Heart left ventricle (tissue), 16 donors: ENCODE results near the gene XXYLT1. TPM values are rescaled to one million over a fixed set of nuclear protein-coding genes. Genes with fewer than 3 reads are reported as not detected.

Source experiments
- ATAC-seq, 4 donors: fragments of 200-7000 bp; cut with Tn5 transposase; one replicate each; pipeline ENCODE4 v1.9.1; 2020 to 2022; ENCODE audit warnings: moderate library complexity in 4 of 4, mild to moderate bottlenecking in 3 of 4, moderate number of reproducible peaks in 1 of 4
- DNase-seq, 5 donors: peaks; one replicate each; pipeline ENCODE4 v3.0.0-alpha.2; 2020
- H3K27ac ChIP-seq, 12 donors: fragments of 200-600 bp; sonication (generic) in 4 of 12; one replicate each; pipeline versions ENCODE4 v1.5.0 to v1.8.0; 2016 to 2022; ENCODE audit warnings: mild to moderate bottlenecking in 2 of 12
- H3K27me3 ChIP-seq, 9 donors: fragments of 200-600 bp; sonication (generic) in 2 of 9; one replicate each; pipeline versions ENCODE4 v1.5.1 to v1.8.0; 2016 to 2022; ENCODE audit warnings: mild to moderate bottlenecking in 3 of 9
- H3K36me3 ChIP-seq, 9 donors: fragments of 200-600 bp; sonication (generic) in 2 of 9; one replicate each; pipeline versions ENCODE4 v1.5.0 to v1.8.0; 2018 to 2022; ENCODE audit warnings: mild to moderate bottlenecking in 2 of 9
- H3K4me1 ChIP-seq, 12 donors: fragments of 200-600 bp; sonication (generic) in 4 of 12; one replicate each; pipeline versions ENCODE4 v1.5.0 to v1.8.0; 2016 to 2022; ENCODE audit warnings: mild to moderate bottlenecking in 3 of 12
- H3K4me3 ChIP-seq, 12 donors: fragments of 200-600 bp; sonication (generic) in 4 of 12; one replicate each; pipeline versions ENCODE4 v1.5.0 to v1.8.0; 2017 to 2022; ENCODE audit warnings: mild to moderate bottlenecking in 9 of 12, moderate library complexity in 4 of 12
- H3K9me3 ChIP-seq, 12 donors: fragments of 200-600 bp; sonication (generic) in 4 of 12; one replicate each; pipeline versions ENCODE4 v1.5.0 to v1.8.0; 2016 to 2022; ENCODE audit warnings: mild to moderate bottlenecking in 1 of 12
- POLR2A ChIP-seq, 2 donors: fragments of 450-650 bp; IDR thresholded peaks; one replicate each; pipeline ENCODE4 v1.6.1; 2017; ENCODE audit warnings: antibody characterized with exemption in 2 of 2, mild to moderate bottlenecking in 2 of 2, moderate library complexity in 2 of 2
- WGBS, 4 donors: extraction: QIAGEN DNeasy Blood & Tissue Kit in 2 of 4; methylation state at CpG; one replicate each; pipeline versions ENCODE4 v1.1.5 to v1.1.7; 2013 to 2018; 5-methylcytosine and 5-hydroxymethylcytosine counted together
- intact Hi-C, 10 donors: fragments of 100-400 bp; cut with DNase I; formaldehyde crosslinking; loops; one replicate each; pipeline versions ENCODE4 v1.11.1 to v1.14.2; 2022
- polyA plus RNA-seq, 2 donors: library from polyadenylated mRNA; stranded (reverse); fragments of 200-250 nt; gene quantifications; one replicate each; pipeline ENCODE4 v1.2.3, GENCODE V29; 2013
- total RNA-seq, 9 donors: library from RNA; depleted of rRNA in 2 of 9; stranded (reverse); fragments of >200 nt in 2 of 9; fragmentation: NEBNext Ultra II Directional in 3 of 9; extraction: Animal tissue kit (Norgen Biotek cat#: 25700) in 3 of 9; gene quantifications; one replicate each; pipeline versions ENCODE4 v1.1.0 to v1.2.4, GENCODE V29; 2016 to 2023
- TF ChIP-seq, protein P1 (sequence below), 12 donors: fragments of 200-600 bp; sonication (generic) in 4 of 12; IDR thresholded peaks; one replicate each; pipeline versions ENCODE4 v1.5.0 to v1.8.0; 2018 to 2022; ENCODE audit warnings: antibody characterized with exemption in 12 of 12, mild to moderate bottlenecking in 5 of 12
- donor health status: ischemic (EF 13 %, LVEDD 7.1; RV severe dilation, severe dysfunction).
- donor health status: healthy with polysubstance abuse.
- donor health status: DM: no; HTN: yes; CAD: no.
- donor health status: DM: no; HTN: no; CAD: no.
- donor health status: ischemic (EF 25% LVEDD 6.9; RV normal size, moderate dysfunction).
- donor health status: ischemic (EF 25% LVEDD 5.7; RV mildly dilated, moderate dysfunction).
- donor health status: healthy.
- donor health status: DM: yes; HTN: yes; CAD: no.
- donor health status: ischemic (EF 35%, LVEDD 5.7; RV mildly dilated, moderate dysfunction).
- donor health status: nonischemic (EF 11% LVEDD 7.7; RV severe dilation, severe dysfunction).
- donor health status: DM: yes; HTN: yes; CAD: no.
- donor health status: PGD.
- donor health status: ischemic (EF 29% LVEDD 5.4; RV normal size, mild dysfunction).
- donor health status: nonischemic (EF 23%, LVEDD 6.1; RV moderate dilation, normal function).

The XXYLT1 gene
- total and polyA plus RNA-seq, 11 donors: 1.9 to 8.6 (median 4.8) TPM

DNA sequence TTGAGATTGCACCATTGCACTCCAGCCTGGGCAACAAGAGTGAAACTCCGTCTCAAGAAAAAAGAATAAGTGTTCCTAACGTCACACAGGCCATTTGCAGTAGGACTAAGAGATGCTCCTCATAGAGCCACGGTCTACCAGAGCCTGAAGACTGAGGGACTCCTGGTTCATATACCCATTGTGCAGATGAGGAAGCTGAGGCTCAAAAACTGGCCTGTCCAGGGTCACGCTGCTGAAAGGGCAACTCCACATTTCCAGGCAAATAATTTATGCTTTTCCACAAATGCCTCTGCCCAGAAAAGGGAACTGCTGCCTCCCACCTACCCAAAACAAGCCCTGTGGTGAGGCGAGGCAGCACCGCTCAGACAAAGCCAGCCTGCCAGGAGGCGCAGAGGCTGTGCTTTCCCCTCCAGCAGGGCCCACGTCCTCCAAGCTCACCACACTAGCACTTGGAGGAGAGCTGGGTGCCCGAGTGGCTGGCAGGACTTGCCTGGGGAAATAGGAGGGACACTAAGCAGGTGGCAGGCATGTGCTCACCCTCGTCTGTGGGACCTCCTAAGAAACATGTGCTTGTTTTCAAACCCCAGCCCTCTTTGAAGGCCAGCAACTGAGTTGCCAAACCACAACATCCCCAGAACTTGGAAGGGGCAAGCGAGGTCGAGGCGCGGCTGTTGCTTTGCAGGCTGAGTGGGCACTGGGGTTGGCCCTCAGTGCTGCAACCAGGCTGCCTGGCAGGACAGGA, 195.6 kb downstream of the XXYLT1 start:
- no peak overlapping the region for H3K4me3 ChIP-seq
- TF ChIP-seq, protein P1, sequence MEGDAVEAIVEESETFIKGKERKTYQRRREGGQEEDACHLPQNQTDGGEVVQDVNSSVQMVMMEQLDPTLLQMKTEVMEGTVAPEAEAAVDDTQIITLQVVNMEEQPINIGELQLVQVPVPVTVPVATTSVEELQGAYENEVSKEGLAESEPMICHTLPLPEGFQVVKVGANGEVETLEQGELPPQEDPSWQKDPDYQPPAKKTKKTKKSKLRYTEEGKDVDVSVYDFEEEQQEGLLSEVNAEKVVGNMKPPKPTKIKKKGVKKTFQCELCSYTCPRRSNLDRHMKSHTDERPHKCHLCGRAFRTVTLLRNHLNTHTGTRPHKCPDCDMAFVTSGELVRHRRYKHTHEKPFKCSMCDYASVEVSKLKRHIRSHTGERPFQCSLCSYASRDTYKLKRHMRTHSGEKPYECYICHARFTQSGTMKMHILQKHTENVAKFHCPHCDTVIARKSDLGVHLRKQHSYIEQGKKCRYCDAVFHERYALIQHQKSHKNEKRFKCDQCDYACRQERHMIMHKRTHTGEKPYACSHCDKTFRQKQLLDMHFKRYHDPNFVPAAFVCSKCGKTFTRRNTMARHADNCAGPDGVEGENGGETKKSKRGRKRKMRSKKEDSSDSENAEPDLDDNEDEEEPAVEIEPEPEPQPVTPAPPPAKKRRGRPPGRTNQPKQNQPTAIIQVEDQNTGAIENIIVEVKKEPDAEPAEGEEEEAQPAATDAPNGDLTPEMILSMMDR (IDR thresholded peaks at IDR 0.05): no peak
- TF ChIP-seq POLR2A (IDR thresholded peaks at IDR 0.05): no peak
- no peak for ATAC-seq
- WGBS, 4 donors: 87 to 92% (median 90%) methylated on average over 4 to 14 of the region's 14 CpGs
- no peak overlapping the region for H3K27ac ChIP-seq
- no peaks in the 10 kb centered on the region for H3K27me3 ChIP-seq
- peak in 2 of 5 donors; percentile 3 to 62 for DNase-seq
- intact Hi-C loops: no loop called here
- H3K4me1 ChIP-seq: peaks cover 3 to 28% (median 12%) of the 10 kb centered on the region in 12 donors
- no peaks in the 10 kb centered on the region for H3K36me3 ChIP-seq
- no peaks in the 10 kb centered on the region for H3K9me3 ChIP-seq

DNA sequence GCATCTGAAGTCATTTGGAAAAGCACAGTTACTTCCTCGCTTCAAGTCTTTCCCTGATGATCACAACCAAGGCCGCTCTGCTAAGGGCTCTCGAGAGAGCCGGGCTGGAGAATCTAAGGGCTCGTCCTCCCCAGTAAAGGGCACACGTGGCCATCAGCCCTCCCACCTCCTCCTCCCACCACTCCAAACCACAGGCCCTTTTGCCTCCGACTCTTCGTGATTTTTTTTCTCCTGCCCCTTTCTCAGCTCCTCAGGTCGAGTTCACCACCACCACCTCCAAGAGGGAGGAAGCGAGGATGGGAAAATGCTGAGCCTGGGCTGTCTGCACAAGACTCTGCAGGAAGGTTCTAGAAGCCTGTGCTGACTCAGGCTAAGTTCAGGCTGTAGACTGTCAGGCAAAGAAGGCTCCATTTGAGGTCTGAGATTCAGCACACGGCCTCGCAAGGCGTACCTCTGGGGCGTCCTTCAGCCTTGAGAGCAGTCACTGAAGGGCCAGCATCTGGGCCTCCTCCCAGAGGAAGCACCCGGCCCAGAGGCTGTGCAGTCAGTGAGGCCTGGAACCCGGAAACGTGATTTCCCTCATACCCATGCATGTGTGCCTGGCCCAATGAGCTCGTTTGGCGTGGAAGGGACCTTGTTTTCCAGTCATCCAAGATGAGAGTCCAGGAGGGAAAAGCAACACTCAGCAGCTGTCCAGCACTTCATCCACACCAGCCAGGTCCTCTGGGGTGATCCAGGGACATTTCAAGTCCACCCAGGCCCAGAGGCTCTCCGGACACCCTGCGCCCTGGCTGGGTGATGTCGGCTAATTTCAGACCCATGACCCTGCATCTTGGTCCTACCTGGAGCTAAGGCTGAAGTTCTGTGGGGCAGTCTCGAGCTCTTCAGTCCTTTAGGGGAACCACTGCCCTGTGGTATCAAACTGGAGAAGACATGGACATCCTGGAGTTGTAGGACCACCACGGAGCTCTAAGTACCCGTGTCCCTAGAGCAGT, 196.8 kb downstream of the XXYLT1 start:
- ATAC-seq (no peak), DNase-seq (peak in 3 of 5 donors; percentile 2 to 45 (median 12))
- H3K36me3 ChIP-seq: peaks cover 0 to 7% (median 0%) of the 10 kb centered on the region in 9 donors
- no peak overlapping the region for H3K4me3 ChIP-seq
- no peaks in the 10 kb centered on the region for H3K27me3 ChIP-seq
- WGBS, 4 donors: 87 to 93% (median 91%) methylated on average over 23 to 25 of the region's 25 CpGs
- no peaks in the 10 kb centered on the region for H3K9me3 ChIP-seq
- TF ChIP-seq POLR2A (IDR thresholded peaks at IDR 0.05): no peak
- TF ChIP-seq, protein P1 (IDR thresholded peaks at IDR 0.05): no peak
- intact Hi-C loops: no loop called here
- H3K27ac ChIP-seq: no peak overlapping the region
- peaks cover 0 to 16% (median under 1%) of the 10 kb centered on the region in 12 donors for H3K4me1 ChIP-seq

DNA sequence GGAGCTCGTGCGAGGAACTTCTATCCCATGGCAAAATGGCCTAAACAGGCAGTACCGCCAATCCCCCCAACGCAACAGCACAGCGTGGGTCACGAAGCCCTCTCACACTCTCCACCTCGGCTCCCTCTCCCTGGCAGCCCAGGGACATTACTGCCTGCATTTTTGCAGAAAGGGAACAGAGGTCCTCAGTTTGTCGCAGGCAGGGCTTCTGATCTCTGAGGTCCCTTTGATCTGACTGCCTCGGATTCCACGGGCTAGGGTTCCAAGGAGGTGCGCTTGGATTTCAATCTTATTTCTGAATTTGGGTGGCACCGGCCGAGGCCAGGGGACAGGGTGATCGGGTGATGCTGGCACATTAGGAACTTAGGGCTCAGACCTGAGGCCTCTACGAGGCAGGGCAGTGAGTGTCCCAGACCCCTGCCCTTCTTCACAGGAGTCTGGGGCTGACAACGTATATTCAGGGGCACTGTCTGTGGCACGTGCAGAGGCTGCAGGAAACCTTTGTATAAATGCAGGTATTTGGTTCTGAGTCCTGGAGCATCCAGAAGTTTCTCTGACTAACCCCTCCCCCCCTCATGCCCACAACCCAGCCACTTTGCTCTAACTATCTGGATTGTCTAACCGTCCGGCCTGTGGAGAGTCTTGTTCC, 197.9 kb downstream of the XXYLT1 start:
- TF ChIP-seq, protein P1 (IDR thresholded peaks at IDR 0.05): no peak
- no peak for TF ChIP-seq POLR2A (IDR thresholded peaks at IDR 0.05)

More for the DNA sequence above, 197.9 kb downstream of the XXYLT1 start:
- DNase-seq: peak in 3 of 5 donors; percentile 2 to 10 (median 8)
- Histone ChIP-seq H3K36me3 (peaks cover 0 to 13% (median 0%) of the 10 kb centered on the region in 9 donors), H3K9me3 (no peaks in the 10 kb centered on the region), H3K4me1 (peaks cover 0 to 16% (median 0%) of the 10 kb centered on the region in 12 donors), H3K27ac (no peak overlapping the region), H3K27me3 (no peaks in the 10 kb centered on the region), H3K4me3 (no peak overlapping the region)
- intact Hi-C loops: no loop called here
- ATAC-seq: no peak
- WGBS, 4 donors: 94 to 96% (median 96%) methylated on average over 19 of the region's 19 CpGs
